ENCODE measurements around the gene ARRDC1. TPM values are rescaled to one million over a fixed set of nuclear protein-coding genes. Genes with fewer than 3 reads are reported as not detected.

Gene ARRDC1
- total RNA-seq, 1 donor from 2014 or later: 56.8 TPM

- TF ChIP-seq CTCF (IDR thresholded peaks at IDR 0.05): no peak
- H3K27me3 ChIP-seq: no peaks in the 10 kb centered on the region
- H3K9me3 ChIP-seq: no peaks in the 10 kb centered on the region
- peaks cover 25 to 30% of the 10 kb centered on the region in 2 donors for H3K36me3 ChIP-seq
- no peak overlapping the region for H3K27ac ChIP-seq
- no peaks in the 10 kb centered on the region for H3K4me1 ChIP-seq
- DNase-seq (ENCODE audit: low spot score in 2 of 2): no peak
- intact Hi-C loops (cut with DNase I): no loop called here
- H3K4me3 ChIP-seq: no peak overlapping the region
Measured at GRCh38 chr9:137569609-137570203, 35.8 kb upstream of the ARRDC1 start.

GRCh38 chr9:137570566-137570965 is 34.9 kb upstream of the ARRDC1 start:
- TF ChIP-seq CTCF (IDR thresholded peaks at IDR 0.05): no peak
- no peaks in the 10 kb centered on the region for H3K4me1 ChIP-seq
- no peaks in the 10 kb centered on the region for H3K27me3 ChIP-seq
- DNase-seq (ENCODE audit: low spot score in 2 of 2): no peak
- H3K4me3 ChIP-seq: no peak overlapping the region
- peaks cover 22 to 32% of the 10 kb centered on the region in 2 donors for H3K36me3 ChIP-seq
- H3K9me3 ChIP-seq: no peaks in the 10 kb centered on the region
- H3K27ac ChIP-seq: no peak overlapping the region
- intact Hi-C loops (cut with DNase I): no loop called here

- H3K27me3 ChIP-seq: no peaks in the 10 kb centered on the region
- no peak overlapping the region for H3K27ac ChIP-seq
- no peak overlapping the region for H3K4me3 ChIP-seq
- no peak for TF ChIP-seq CTCF (IDR thresholded peaks at IDR 0.05)
- no peak for DNase-seq (ENCODE audit: low spot score in 2 of 2)
- no peaks in the 10 kb centered on the region for H3K9me3 ChIP-seq
- intact Hi-C loops (cut with DNase I): no loop called here
- peaks cover 22 to 32% of the 10 kb centered on the region in 2 donors for H3K36me3 ChIP-seq
- H3K4me1 ChIP-seq: peaks cover 0 to 16% of the 10 kb centered on the region in 2 donors
Measured at GRCh38 chr9:137574192-137574591, 31.3 kb upstream of the ARRDC1 start.

- Histone ChIP-seq H3K4me3 (no peak overlapping the region), H3K36me3 (peaks cover 22 to 32% of the 10 kb centered on the region in 2 donors)
- intact Hi-C loops (cut with DNase I): no loop called here
Measured at GRCh38 chr9:137575364-137575715, 30.1 kb upstream of the ARRDC1 start.

GRCh38 chr9:137575716-137576411 is 29.6 kb upstream of the ARRDC1 start:
- Histone ChIP-seq H3K9me3 (no peaks in the 10 kb centered on the region), H3K4me3 (no peak overlapping the region), H3K4me1 (peaks cover 0 to 18% of the 10 kb centered on the region in 2 donors), H3K27ac (no peak overlapping the region), H3K36me3 (peaks cover 22 to 32% of the 10 kb centered on the region in 2 donors), H3K27me3 (no peaks in the 10 kb centered on the region)
- DNase-seq (ENCODE audit: low spot score in 2 of 2): no peak
- no peak for TF ChIP-seq CTCF (IDR thresholded peaks at IDR 0.05)
- intact Hi-C loops (cut with DNase I): no loop called here

More at GRCh38 chr9:137575364-137575715, 30.1 kb upstream of the ARRDC1 start:
- H3K4me1 ChIP-seq: peaks cover 0 to 18% of the 10 kb centered on the region in 2 donors
- no peak overlapping the region for H3K27ac ChIP-seq
- no peaks in the 10 kb centered on the region for H3K27me3 ChIP-seq
- DNase-seq (ENCODE audit: low spot score in 2 of 2): no peak
- no peak for TF ChIP-seq CTCF (IDR thresholded peaks at IDR 0.05)
- no peaks in the 10 kb centered on the region for H3K9me3 ChIP-seq
